Suprapubic skin (tissue), 4 donors: Measurements from ENCODE around the gene TXNDC11.

Source experiments
- EP300 ChIP-seq: sonication (generic); formaldehyde crosslinking; IDR thresholded peaks from one replicate; pipeline ENCODE4 v1.6.1; 2017; ENCODE audit warnings: antibody characterized with exemption
- POLR2A ChIP-seq, 2 donors: fragments of 450-650 bp; IDR thresholded peaks; one replicate each; pipeline ENCODE4 v1.6.1; 2017; ENCODE audit warnings: antibody characterized with exemption in 2 of 2, mild to moderate bottlenecking in 2 of 2, moderate library complexity in 2 of 2
- POLR2AphosphoS5 ChIP-seq, 3 donors: sonication (generic); formaldehyde crosslinking; IDR thresholded peaks; one replicate each; pipeline ENCODE4 v1.6.1; 2017; ENCODE audit warnings: antibody characterized with exemption in 3 of 3
- TF ChIP-seq, protein P1 (sequence below), 2 donors: fragments of 200-600 bp in 1 of 2; fragments of 450-650 bp in 1 of 2; sonication (generic) in 1 of 2; IDR thresholded peaks; one replicate each; pipeline ENCODE4 v1.5.1; 2016 to 2019; ENCODE audit warnings: antibody characterized with exemption in 2 of 2, mild to moderate bottlenecking in 1 of 2, moderate library complexity in 1 of 2

DNA sequence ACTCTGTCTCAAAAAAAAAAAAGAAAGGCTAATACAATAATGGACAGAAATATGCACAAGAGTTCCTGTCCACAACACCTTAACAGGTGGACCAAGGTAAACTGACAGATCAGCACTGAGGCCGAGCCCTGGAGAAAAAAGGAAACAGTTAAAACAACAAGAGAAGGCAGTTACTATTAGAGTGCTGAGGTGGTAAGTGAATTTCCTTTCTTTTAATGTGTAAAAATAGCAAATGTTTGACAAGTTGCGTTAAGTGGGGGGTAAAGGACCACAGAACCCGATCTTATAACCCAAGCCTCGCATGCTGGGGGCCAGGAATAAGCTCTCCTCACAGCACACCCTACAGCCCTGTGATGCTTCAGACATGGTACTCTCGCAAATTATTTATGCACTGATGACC lies 24.8 kb downstream of the TXNDC11 start:
- TF ChIP-seq, protein P1, sequence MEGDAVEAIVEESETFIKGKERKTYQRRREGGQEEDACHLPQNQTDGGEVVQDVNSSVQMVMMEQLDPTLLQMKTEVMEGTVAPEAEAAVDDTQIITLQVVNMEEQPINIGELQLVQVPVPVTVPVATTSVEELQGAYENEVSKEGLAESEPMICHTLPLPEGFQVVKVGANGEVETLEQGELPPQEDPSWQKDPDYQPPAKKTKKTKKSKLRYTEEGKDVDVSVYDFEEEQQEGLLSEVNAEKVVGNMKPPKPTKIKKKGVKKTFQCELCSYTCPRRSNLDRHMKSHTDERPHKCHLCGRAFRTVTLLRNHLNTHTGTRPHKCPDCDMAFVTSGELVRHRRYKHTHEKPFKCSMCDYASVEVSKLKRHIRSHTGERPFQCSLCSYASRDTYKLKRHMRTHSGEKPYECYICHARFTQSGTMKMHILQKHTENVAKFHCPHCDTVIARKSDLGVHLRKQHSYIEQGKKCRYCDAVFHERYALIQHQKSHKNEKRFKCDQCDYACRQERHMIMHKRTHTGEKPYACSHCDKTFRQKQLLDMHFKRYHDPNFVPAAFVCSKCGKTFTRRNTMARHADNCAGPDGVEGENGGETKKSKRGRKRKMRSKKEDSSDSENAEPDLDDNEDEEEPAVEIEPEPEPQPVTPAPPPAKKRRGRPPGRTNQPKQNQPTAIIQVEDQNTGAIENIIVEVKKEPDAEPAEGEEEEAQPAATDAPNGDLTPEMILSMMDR (IDR thresholded peaks at IDR 0.05), result no peak
- TF ChIP-seq POLR2A (IDR thresholded peaks at IDR 0.05), result no peak
- TF ChIP-seq POLR2AphosphoS5 (IDR thresholded peaks at IDR 0.05), result no peak
- no peak for TF ChIP-seq EP300
